Measurements from ENCODE around the gene ATP5MC2.

Gene ATP5MC2

DNA sequence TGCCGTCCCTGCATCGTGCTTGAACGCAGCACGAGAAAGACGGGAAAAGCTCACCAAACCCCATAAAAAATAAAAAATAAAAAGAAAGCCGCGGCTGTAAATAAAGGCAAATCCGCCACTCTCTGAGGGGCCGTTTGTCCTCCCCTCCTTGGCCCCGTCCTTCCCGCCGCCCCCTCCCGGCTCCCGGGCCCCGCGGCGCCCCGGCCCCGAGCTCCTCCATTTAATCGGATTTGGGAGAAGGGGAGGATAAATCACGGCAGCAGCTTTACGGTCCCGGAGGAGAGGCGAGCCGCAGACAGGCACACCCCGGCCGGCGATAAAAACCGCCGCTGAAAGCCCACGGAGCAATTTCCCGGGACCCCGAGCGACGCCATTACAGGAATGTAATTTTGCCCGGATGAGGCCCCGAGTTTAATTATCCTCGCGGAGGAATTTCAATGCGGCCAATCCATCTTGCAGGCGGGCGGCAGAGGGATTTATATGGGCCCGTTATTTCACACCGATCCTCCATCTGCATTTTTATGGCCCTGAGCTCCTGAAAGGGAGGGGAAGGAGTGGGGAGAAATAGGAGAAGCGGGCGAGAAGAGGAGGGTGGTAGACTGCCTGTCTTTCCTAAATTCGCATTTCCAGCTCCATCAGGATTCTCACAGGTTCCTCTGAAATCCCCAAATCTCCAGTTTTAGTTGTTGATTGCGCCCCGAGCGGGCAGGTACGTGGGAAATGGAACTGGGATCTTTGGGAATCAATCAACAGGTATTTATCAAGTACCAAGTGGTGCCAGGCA lies 1.3 kb upstream of the ATP5MC2 start:
- peaks cover 39% of the 10 kb centered on the region for H3K27me3 Mint-ChIP-seq (ENCODE audit: low read depth)
- peak overlapping the region; percentile 88 for H3K4me3 Mint-ChIP-seq

DNA sequence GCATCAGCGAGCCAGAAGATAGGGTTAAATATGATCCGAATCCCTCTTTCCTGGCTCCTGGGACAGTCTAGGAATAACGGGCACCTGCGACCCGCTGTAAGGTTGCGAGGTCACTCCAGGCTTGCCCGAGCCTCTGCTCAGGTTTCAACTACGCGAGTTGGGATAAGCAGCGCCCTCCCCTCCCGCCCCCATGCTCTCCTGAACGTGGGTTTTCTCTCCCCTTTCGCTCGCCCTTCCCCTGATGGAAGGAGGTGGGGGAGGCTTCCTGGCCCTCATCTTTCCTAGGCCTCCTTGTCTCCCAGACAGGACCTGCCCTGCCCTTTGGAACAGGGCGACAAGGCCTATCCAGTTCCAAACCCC lies 753 bp upstream of the ATP5MC2 start:
- Mint-ChIP-seq H3K4me3 (peak overlapping the region; percentile 88), H3K36me3 (ENCODE audit: low read depth) (peaks cover 19% of the 10 kb centered on the region), H3K27ac (no peak overlapping the region), H3K9me3 (no peaks in the 10 kb centered on the region), H3K27me3 (ENCODE audit: low read depth) (peaks cover 36% of the 10 kb centered on the region), H3K4me1 (ENCODE audit: low read depth) (peaks cover 19% of the 10 kb centered on the region)

More for the DNA sequence above, 1.3 kb upstream of the ATP5MC2 start:
- Mint-ChIP-seq H3K27ac (no peak overlapping the region), H3K9me3 (no peaks in the 10 kb centered on the region), H3K36me3 (ENCODE audit: low read depth) (peaks cover 18% of the 10 kb centered on the region), H3K4me1 (ENCODE audit: low read depth) (peaks cover 19% of the 10 kb centered on the region)

DNA sequence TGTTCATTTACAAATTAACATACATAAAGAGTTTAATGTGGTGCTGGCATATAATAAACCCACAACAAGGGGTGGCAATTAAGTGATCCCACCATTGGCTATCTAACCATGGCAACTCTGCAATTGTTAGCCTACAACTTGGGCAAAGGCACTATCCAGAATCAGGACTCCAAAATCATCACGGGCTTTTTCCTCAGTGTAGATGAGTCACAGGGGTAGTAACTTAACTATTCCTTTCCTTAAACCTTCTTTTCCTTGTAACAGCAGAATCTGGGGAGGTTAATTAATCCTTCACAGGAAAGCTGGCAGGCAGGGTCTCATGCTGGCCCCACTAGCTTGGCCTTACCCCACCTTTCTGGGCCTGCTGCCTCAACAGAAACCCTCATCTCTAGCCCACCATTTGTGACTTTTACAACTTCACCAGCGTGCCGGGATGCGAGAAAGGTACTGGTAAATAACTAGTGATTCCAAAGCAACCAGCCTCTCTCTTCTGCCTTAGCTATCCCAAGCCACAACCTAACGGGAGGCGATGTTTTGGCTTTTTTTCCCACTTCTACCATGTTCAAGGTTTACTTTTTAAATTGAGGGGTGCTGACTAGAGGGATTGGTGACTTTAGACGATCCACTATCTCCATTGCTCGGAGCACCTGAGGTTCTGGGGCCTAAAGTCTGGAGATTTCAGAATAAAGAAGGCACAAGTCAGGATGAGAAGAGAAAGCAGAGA lies 744 bp downstream of the ATP5MC2 start:
- Mint-ChIP-seq H3K27ac (peak overlapping the region; percentile 92), H3K27me3 (ENCODE audit: low read depth) (peaks cover 33% of the 10 kb centered on the region), H3K4me1 (ENCODE audit: low read depth) (peaks cover 23% of the 10 kb centered on the region), H3K36me3 (ENCODE audit: low read depth) (peaks cover 25% of the 10 kb centered on the region), H3K4me3 (peak overlapping the region; percentile 88), H3K9me3 (no peaks in the 10 kb centered on the region)

DNA sequence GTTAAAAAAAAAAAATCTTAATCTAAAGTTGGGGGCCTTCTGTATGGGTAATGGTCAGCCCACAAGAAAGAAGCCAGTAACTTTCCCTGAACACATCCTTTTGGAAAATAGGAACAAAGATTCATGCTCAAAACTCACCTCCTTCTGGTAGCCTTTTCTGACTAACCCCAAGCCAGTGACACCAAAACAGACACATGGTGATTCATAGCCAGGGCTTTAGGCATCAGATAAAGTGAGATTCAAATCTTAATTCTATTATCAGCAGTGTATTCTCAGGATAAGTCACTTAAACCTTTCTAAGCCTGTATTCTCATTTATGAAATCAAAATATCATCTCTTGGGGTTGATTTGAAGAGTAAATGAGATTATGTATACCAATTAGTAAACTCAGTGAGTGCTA lies 4.9 kb downstream of the ATP5MC2 start:
- Mint-ChIP-seq H3K27ac (no peak overlapping the region), H3K27me3 (ENCODE audit: low read depth) (peaks cover 2% of the 10 kb centered on the region), H3K4me3 (no peak overlapping the region), H3K36me3 (ENCODE audit: low read depth) (peaks cover 39% of the 10 kb centered on the region), H3K4me1 (ENCODE audit: low read depth) (peaks cover 22% of the 10 kb centered on the region), H3K9me3 (no peaks in the 10 kb centered on the region)

DNA sequence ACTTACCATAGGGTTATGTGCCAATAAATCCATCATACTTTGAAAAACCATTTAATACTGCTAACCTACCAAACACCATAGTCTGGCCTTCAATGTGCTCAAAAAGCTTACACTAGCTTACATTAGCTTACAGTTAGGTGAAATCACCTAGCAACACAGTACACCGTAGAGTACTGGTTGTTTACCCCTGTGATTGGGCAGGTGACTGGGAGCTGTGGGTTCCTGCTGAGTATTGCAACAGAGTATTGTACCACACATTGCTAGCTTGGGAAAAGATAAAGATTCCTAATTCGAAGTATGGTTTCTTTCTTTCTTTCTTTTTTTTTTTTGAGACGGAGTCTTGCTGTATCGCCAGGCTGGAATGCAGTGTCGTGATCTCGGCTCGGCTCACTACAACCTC lies 5.6 kb downstream of the ATP5MC2 start:
- Mint-ChIP-seq H3K9me3 (no peaks in the 10 kb centered on the region), H3K36me3 (ENCODE audit: low read depth) (peaks cover 44% of the 10 kb centered on the region), H3K4me3 (no peak overlapping the region), H3K27me3 (ENCODE audit: low read depth) (no peaks in the 10 kb centered on the region), H3K4me1 (ENCODE audit: low read depth) (peaks cover 21% of the 10 kb centered on the region), H3K27ac (no peak overlapping the region)

DNA sequence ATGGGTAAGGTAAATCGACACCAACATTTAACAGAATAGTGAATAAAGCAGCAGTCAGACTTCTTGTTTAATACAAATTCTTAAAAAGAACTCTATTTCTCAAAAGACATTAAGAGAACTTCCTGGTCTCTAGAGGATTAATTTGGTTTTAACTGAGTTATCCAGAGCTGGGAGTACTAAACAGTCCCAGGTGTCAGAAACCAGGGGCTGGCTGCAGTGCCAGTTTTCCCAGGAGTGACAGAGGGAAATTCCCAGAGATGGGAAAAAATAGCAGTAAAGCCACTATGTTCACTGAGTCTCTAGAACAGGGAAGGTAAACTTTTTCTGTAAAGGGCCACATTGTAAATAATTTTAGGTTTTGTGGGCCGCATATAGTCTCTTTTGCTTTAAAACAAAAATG lies 8.8 kb downstream of the ATP5MC2 start:
- no peak overlapping the region for H3K4me3 Mint-ChIP-seq
- H3K36me3 Mint-ChIP-seq (ENCODE audit: low read depth) = peaks cover 41% of the 10 kb centered on the region
- H3K9me3 Mint-ChIP-seq = no peaks in the 10 kb centered on the region
- H3K27me3 Mint-ChIP-seq (ENCODE audit: low read depth) = no peaks in the 10 kb centered on the region
- H3K27ac Mint-ChIP-seq = no peak overlapping the region
- peaks cover 7% of the 10 kb centered on the region for H3K4me1 Mint-ChIP-seq (ENCODE audit: low read depth)

DNA sequence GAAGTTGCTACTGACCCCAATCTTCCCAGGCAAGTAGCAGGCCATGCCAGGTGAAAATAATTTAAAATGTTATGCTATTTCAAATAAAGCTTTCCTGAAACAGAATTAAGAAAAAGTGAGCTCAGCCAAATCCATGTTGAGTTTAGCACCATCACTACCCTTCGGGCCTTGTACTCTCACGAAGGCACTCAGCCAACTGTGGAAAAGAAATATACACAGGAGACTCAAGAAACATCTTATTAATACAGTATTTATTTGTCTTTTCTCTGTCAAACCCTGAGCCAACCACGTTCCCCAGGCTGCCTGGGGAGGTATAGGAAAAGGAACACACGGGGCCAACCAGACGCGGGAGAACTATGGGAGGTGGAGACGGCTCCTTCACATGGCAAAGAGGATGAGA lies 10.9 kb downstream of the ATP5MC2 start:
- Mint-ChIP-seq H3K9me3 (no peaks in the 10 kb centered on the region), H3K27me3 (ENCODE audit: low read depth) (no peaks in the 10 kb centered on the region), H3K4me3 (no peak overlapping the region), H3K4me1 (ENCODE audit: low read depth) (peaks cover 3% of the 10 kb centered on the region), H3K36me3 (ENCODE audit: low read depth) (peaks cover 34% of the 10 kb centered on the region), H3K27ac (no peak overlapping the region)

DNA sequence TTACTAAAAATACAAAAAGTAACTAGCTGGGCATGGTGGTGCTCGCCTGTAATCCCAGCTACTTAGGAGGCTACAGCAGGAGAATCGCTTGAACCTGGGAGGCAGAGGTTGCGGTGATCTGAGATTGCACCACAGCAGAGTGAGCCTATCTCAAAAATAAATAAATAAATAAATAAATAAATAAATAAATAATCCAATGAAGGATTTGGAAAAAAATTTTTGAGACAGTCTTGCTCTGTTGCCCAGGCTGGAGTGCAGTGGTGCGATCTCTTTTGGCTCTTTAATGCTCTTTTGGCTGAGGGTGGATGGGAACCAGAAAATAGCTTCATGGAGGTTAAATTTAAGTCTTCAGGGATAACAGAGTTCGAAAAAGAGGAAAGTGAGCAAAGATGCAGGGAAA lies 11.7 kb downstream of the ATP5MC2 start:
- Mint-ChIP-seq H3K9me3 (no peaks in the 10 kb centered on the region), H3K4me1 (ENCODE audit: low read depth) (no peaks in the 10 kb centered on the region), H3K4me3 (no peak overlapping the region), H3K27ac (no peak overlapping the region), H3K27me3 (ENCODE audit: low read depth) (no peaks in the 10 kb centered on the region), H3K36me3 (ENCODE audit: low read depth) (peaks cover 27% of the 10 kb centered on the region)

DNA sequence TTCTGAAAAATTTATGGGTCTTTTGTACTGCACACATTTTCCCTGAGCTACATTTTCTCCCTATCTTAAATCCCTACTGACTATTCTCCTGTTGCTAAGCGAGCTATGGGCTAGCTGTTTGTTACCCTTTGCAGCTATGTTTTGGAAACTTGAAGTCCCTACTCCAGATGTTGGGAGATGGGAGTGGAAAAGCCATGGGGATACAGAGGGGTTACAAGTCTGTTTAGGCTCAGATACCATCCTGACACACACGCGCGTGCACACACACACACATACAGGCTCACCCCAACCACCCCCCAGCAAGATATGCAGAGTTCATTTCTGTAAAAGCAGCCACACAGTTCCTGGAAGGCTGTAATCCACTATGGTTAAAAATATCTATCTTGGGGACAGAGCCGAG lies 15.8 kb downstream of the ATP5MC2 start:
- Mint-ChIP-seq H3K27me3 (ENCODE audit: low read depth) (no peaks in the 10 kb centered on the region), H3K9me3 (no peaks in the 10 kb centered on the region), H3K4me1 (ENCODE audit: low read depth) (no peaks in the 10 kb centered on the region), H3K4me3 (no peak overlapping the region), H3K36me3 (ENCODE audit: low read depth) (peaks cover 15% of the 10 kb centered on the region), H3K27ac (no peak overlapping the region)

DNA sequence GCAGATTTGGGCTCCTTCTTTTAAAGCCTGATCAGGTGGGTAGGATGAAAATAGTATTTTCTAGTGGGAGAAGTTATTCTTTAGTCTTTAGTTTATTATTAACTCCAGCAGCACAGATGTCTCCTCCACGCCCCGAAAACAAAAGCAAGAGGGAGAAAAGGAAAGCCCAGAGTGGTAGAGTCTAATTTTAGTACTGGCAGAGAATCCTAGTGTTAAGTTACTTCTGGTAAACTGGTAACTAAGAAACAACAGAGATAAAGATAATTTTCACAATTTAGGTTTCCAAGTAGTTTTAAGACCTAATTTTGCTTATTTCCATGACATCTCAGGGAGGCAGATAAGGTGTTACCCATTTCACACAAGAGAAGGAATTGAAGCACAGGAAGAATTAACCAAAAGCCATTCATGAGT lies 16.3 kb downstream of the ATP5MC2 start:
- Mint-ChIP-seq H3K27ac (no peak overlapping the region), H3K4me1 (ENCODE audit: low read depth) (no peaks in the 10 kb centered on the region), H3K4me3 (no peak overlapping the region), H3K9me3 (no peaks in the 10 kb centered on the region), H3K27me3 (ENCODE audit: low read depth) (no peaks in the 10 kb centered on the region), H3K36me3 (ENCODE audit: low read depth) (peaks cover 13% of the 10 kb centered on the region)

DNA sequence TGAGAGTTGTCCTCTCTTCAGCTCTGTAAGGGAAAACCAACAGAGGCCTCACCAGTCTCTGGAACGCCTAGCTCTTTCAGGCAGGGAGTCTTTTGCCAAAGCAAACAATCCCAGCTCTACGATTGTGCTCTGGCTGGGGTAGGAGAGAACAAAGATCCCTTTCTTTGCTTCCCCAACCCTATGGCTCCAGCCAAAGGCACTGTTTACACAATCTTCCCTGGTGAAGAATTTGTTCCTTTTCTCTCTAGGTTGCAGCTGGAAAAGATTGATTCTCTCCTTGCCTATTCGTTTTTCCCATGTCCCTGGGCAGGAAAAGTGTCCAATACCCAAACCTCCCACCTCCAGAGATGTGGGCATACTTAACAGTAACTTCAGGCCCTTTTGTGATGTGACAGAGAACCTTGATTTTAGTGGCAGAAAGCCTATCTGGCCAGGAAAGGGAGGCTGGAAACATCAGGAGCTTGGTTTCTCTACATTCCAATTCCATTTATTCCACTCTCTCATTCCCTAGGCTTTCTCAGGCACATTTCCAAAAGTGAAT lies 16.8 kb downstream of the ATP5MC2 start:
- no peaks in the 10 kb centered on the region for H3K9me3 Mint-ChIP-seq
- peaks cover 9% of the 10 kb centered on the region for H3K36me3 Mint-ChIP-seq (ENCODE audit: low read depth)
- no peak overlapping the region for H3K4me3 Mint-ChIP-seq
- no peaks in the 10 kb centered on the region for H3K4me1 Mint-ChIP-seq (ENCODE audit: low read depth)
- no peaks in the 10 kb centered on the region for H3K27me3 Mint-ChIP-seq (ENCODE audit: low read depth)
- no peak overlapping the region for H3K27ac Mint-ChIP-seq

DNA sequence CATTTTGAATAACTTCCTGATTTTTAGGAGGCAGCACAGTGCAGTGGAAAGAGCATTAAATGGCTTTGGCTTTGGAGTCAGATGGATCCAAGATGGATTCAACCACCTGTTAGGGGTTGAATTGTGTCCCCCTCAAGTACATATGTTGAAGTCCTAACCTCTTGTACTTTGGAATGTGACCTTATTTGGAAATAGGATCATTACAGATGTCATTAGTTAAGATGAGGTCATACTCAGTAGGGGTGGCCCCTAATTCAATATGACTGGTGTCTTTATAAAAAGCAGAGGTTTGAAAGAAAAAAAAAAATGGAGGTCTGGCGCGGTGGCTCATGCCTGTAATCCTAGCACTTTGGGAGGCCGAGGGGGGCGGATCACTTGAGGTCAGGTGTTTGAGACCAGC lies 18.8 kb downstream of the ATP5MC2 start:
- Mint-ChIP-seq H3K27ac (no peak overlapping the region), H3K36me3 (ENCODE audit: low read depth) (peaks cover 2% of the 10 kb centered on the region)

DNA sequence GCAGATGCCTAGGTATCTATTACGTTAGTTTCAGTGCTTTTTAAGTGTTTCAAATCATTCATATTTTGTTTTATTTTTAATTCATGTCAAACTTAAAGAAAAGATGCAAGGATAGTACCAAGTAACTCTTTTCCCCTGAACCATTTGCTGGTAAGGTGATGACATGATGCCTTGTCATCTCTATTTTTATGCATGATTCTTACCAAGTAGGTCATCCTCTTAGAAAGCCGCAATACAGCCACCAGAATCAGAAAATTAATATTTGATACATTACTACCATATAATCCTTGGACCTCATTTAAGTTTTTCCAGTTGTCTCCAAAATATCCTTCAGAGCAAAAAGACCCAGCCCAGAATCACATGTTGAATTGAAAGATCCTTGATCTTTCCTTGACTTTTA lies 22.3 kb downstream of the ATP5MC2 start:
- H3K36me3 Mint-ChIP-seq (ENCODE audit: low read depth) = no peaks in the 10 kb centered on the region
- no peak overlapping the region for H3K4me3 Mint-ChIP-seq
- no peak overlapping the region for H3K27ac Mint-ChIP-seq
- no peaks in the 10 kb centered on the region for H3K9me3 Mint-ChIP-seq
- no peaks in the 10 kb centered on the region for H3K27me3 Mint-ChIP-seq (ENCODE audit: low read depth)
- H3K4me1 Mint-ChIP-seq (ENCODE audit: low read depth) = no peaks in the 10 kb centered on the region

More for the DNA sequence above, 18.8 kb downstream of the ATP5MC2 start:
- no peak overlapping the region for H3K4me3 Mint-ChIP-seq
- no peaks in the 10 kb centered on the region for H3K27me3 Mint-ChIP-seq (ENCODE audit: low read depth)
- no peaks in the 10 kb centered on the region for H3K4me1 Mint-ChIP-seq (ENCODE audit: low read depth)
- no peaks in the 10 kb centered on the region for H3K9me3 Mint-ChIP-seq

DNA sequence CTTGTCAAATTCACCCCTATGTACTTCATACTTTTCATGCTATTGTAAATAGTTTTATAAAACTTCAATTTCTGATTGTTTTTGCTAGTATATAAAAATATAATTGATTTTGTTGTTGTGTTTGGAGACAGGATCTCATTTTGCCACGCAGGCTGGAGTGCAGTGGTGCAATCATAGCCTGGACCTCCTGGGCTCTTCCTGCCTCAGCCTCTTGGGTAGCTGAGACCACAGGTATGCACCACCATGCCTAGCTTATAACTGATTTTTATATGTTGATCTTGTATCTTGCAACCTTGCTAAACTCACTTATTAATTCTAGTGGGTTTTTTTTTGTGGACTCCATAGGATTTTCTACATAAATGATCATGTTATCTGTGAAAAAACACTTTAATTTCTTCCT lies 23.5 kb downstream of the ATP5MC2 start:
- no peaks in the 10 kb centered on the region for H3K9me3 Mint-ChIP-seq
- H3K4me3 Mint-ChIP-seq = no peak overlapping the region
- H3K27ac Mint-ChIP-seq = no peak overlapping the region
- no peaks in the 10 kb centered on the region for H3K4me1 Mint-ChIP-seq (ENCODE audit: low read depth)
- no peaks in the 10 kb centered on the region for H3K27me3 Mint-ChIP-seq (ENCODE audit: low read depth)
- no peaks in the 10 kb centered on the region for H3K36me3 Mint-ChIP-seq (ENCODE audit: low read depth)

DNA sequence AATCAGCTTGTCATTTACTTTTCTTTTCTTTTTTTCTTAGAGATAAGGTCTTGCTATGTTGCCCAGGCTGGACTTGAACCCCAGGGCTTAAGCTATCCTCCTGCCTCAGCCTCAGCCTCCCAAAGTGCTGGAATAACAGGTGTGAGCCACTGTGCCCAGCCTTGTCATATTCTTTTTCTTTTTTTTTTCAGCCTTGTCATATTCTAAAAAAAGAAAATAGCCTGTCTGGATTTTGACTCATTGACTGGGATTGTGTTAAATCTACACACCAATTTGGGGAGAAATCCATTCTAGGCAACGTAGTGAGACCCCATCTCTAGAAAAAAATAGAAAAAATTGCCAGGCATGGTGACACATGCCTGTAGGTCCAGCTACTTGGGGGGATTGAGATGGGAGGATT lies 24.1 kb downstream of the ATP5MC2 start:
- no peaks in the 10 kb centered on the region for H3K27me3 Mint-ChIP-seq (ENCODE audit: low read depth)
- H3K9me3 Mint-ChIP-seq = no peaks in the 10 kb centered on the region
- no peak overlapping the region for H3K4me3 Mint-ChIP-seq
- no peaks in the 10 kb centered on the region for H3K36me3 Mint-ChIP-seq (ENCODE audit: low read depth)
- H3K27ac Mint-ChIP-seq = no peak overlapping the region
- H3K4me1 Mint-ChIP-seq (ENCODE audit: low read depth) = no peaks in the 10 kb centered on the region

Measured in T-helper 1 cell treated with Interleukin-12 subunit alpha and Interleukin-12 subunit beta and Interleukin-4 antibody, amounts not matched to agents 30 μg/mL and 1 μg/mL, for 36 hours (primary cell).